ENCODE results near the gene EYA2. TPM values are rescaled to one million over a fixed set of nuclear protein-coding genes. Genes with fewer than 3 reads are reported as not detected.
"Not testable (repeated sequence)": the region's sequence is repeated elsewhere in the genome, so short reads cannot be mapped to it uniquely, and the experiment has no call there.

EYA2 gene
- polyA plus RNA-seq, 3 donors, result 0.04 to 0.16 TPM; not detected in 1

DNA sequence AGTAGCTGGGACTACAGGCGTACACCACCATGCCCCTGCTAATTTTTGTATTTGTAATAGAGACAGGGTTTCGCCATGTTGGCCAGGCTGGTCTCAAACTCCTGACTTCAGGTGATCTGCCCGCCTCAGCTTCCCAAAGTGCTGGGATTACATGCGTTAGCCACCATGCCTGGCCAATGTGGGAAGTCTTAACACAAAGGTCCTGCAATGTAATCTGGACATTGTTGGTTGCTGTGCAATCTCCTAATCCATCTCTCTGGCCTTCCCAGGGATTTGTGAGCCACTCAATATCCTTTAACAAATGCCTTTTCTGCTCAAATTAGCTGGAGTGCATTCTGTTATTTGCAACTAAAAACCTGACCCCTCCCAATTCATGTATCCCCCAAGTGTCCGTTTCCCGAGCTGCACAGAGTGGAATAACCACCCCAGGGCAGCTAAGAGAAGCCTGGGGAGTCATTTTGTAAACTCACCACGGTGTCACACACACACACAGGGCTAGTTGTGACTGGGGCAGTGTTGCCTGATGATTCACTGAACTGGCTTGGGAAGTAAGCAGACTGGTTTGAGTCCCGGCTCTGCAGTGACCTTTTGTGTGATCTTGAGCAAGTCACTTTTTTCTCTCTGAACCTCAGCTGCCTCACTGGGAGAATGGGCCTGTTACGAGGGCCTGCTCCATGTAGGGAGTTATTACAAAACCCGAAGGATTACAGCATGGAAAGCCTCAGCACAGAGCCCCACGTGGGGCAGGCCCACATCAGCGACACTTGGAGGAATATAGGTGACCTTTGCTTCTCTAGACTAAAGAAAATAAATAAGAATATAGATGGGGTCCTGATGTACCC is 309.6 kb downstream of the EYA2 start:
- H3K9me3 Mint-ChIP-seq, result peaks cover 2 to 14% (median 4%) of the 10 kb centered on the region in 7 donors
- Histone ChIP-seq H2AFZ (ENCODE audit: insufficient read depth, low read depth, low read length, poor library complexity, severe bottlenecking) (no peak overlapping the region), H3K4me1 (ENCODE audit: control insufficient read depth in 1 of 2, insufficient read depth in 2 of 2, low read length in 2 of 2) (no peaks in the 10 kb centered on the region), H3K36me3 (replicated peaks in 1 of 2; ENCODE audit: control insufficient read depth in 1 of 2, insufficient read depth in 2 of 2, low read length in 2 of 2) (peaks cover 3 to 12% of the 10 kb centered on the region in 2 donors), H3K27ac (ENCODE audit: low read depth in 1 of 2, low read length in 2 of 2) (no peak overlapping the region), H3K79me2 (ENCODE audit: insufficient read depth, low read length) (no peaks in the 10 kb centered on the region), H3K9me3 (replicated peaks in 1 of 2; ENCODE audit: control insufficient read depth in 1 of 2, insufficient read depth in 1 of 2, low read length in 2 of 2) (no peaks in the 10 kb centered on the region), H4K20me1 (ENCODE audit: insufficient read depth, low read length) (no peaks in the 10 kb centered on the region), H3K4me2 (replicated peaks; ENCODE audit: extremely low read depth, low read length, poor library complexity, severe bottlenecking) (no peak overlapping the region), H3K9ac (ENCODE audit: insufficient read depth, low read length, poor library complexity, severe bottlenecking) (no peak overlapping the region), H3K27me3 (ENCODE audit: control insufficient read depth in 2 of 2, insufficient read depth in 2 of 2, low read length in 2 of 2) (no peaks in the 10 kb centered on the region), H3K4me3 (replicated peaks in 1 of 3; ENCODE audit: low read depth in 2 of 3, low read length in 3 of 3) (no peak overlapping the region)
- peaks cover 5% of the 10 kb centered on the region for H3K4me1 Mint-ChIP-seq
- intact Hi-C loops (cut with micrococcal nuclease), result no loop called here
- 100% methylated on average over 3 of the region's 12 CpGs for WGBS (ENCODE audit: insufficient coverage)
- H3K36me3 Mint-ChIP-seq, result peaks cover 13 to 14% of the 10 kb centered on the region in 2 donors
- H3K27ac Mint-ChIP-seq, result no peak overlapping the region
- H3K4me3 Mint-ChIP-seq, result no peak overlapping the region
- peaks cover 0 to 11% (median 3%) of the 10 kb centered on the region in 3 donors for H3K27me3 Mint-ChIP-seq (ENCODE audit: low read depth in 3 of 3)
- DNase-seq, result no peak
- TF ChIP-seq, protein P1, sequence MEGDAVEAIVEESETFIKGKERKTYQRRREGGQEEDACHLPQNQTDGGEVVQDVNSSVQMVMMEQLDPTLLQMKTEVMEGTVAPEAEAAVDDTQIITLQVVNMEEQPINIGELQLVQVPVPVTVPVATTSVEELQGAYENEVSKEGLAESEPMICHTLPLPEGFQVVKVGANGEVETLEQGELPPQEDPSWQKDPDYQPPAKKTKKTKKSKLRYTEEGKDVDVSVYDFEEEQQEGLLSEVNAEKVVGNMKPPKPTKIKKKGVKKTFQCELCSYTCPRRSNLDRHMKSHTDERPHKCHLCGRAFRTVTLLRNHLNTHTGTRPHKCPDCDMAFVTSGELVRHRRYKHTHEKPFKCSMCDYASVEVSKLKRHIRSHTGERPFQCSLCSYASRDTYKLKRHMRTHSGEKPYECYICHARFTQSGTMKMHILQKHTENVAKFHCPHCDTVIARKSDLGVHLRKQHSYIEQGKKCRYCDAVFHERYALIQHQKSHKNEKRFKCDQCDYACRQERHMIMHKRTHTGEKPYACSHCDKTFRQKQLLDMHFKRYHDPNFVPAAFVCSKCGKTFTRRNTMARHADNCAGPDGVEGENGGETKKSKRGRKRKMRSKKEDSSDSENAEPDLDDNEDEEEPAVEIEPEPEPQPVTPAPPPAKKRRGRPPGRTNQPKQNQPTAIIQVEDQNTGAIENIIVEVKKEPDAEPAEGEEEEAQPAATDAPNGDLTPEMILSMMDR (IDR thresholded peaks at IDR 0.05), result no peak

DNA sequence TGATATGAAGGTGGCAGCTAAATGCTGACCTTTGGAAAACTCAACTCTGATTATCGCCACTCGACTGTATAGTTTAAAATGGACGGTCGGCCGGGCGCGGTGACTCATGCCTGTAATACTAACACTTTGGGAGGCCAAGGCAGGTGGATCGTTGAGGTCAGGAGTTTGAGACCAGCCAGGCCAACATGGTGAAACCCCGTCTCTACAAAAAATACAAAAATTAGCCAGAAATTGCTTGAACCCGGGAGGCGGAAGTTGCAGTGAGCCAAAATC is 310.1 kb downstream of the EYA2 start:
- DNase-seq; H3K4me1 ChIP-seq (ENCODE audit: control insufficient read depth in 1 of 2, insufficient read depth in 2 of 2, low read length in 2 of 2); H3K9me3 ChIP-seq (replicated peaks in 1 of 2; ENCODE audit: control insufficient read depth in 1 of 2, insufficient read depth in 1 of 2, low read length in 2 of 2); H3K4me2 ChIP-seq (replicated peaks; ENCODE audit: extremely low read depth, low read length, poor library complexity, severe bottlenecking); H3K4me3 Mint-ChIP-seq; H3K27ac Mint-ChIP-seq; H3K9ac ChIP-seq (ENCODE audit: insufficient read depth, low read length, poor library complexity, severe bottlenecking); intact Hi-C loops (cut with micrococcal nuclease); H3K27ac ChIP-seq (ENCODE audit: low read depth in 1 of 2, low read length in 2 of 2); H3K27me3 ChIP-seq (ENCODE audit: control insufficient read depth in 2 of 2, insufficient read depth in 2 of 2, low read length in 2 of 2); H2AFZ ChIP-seq (ENCODE audit: insufficient read depth, low read depth, low read length, poor library complexity, severe bottlenecking); H4K20me1 ChIP-seq (ENCODE audit: insufficient read depth, low read length); H3K79me2 ChIP-seq (ENCODE audit: insufficient read depth, low read length); H3K4me1 Mint-ChIP-seq; H3K4me3 ChIP-seq (replicated peaks in 1 of 3; ENCODE audit: low read depth in 2 of 3, low read length in 3 of 3): not testable (repeated sequence)
- Mint-ChIP-seq H3K36me3 (peaks cover 19% of the 10 kb centered on the region in 2 donors), H3K27me3 (ENCODE audit: low read depth in 3 of 3) (peaks cover 0 to 11% (median 2%) of the 10 kb centered on the region in 3 donors), H3K9me3 (peaks cover 2 to 14% (median 4%) of the 10 kb centered on the region in 7 donors)
- WGBS (ENCODE audit: insufficient coverage), result 100% methylated on average over 3 of the region's 11 CpGs
- peaks cover 8 to 18% of the 10 kb centered on the region in 2 donors for H3K36me3 ChIP-seq (replicated peaks in 1 of 2; ENCODE audit: control insufficient read depth in 1 of 2, insufficient read depth in 2 of 2, low read length in 2 of 2)

All from CD14-positive monocyte (primary cell).